K562 (cell line): ENCODE results near the gene CNRIP1. TPM values are rescaled to one million over a fixed set of nuclear protein-coding genes. Genes with fewer than 3 reads are reported as not detected.

Experiments used
- CREB1 ChIP-seq, 2 experiments: sonication (generic) in 1 of 2; formaldehyde crosslinking in 1 of 2; IDR thresholded peaks; 2 replicates each; pipeline versions ENCODE4 v1.6.1 to v1.8.0; 2012 to 2022; ENCODE audit warnings: inconsistent platforms in 1 of 2, mild to moderate bottlenecking in 1 of 2, missing genetic modification reagents in 1 of 2, moderate library complexity in 1 of 2
- DPF2 ChIP-seq: fragments of 450-650 bp; IDR thresholded peaks from 2 replicates; pipeline ENCODE4 v1.6.1; 2016
- FOXM1 ChIP-seq, 2 experiments: fragments of 450-650 bp in 1 of 2; sonication (generic) in 1 of 2; formaldehyde crosslinking in 1 of 2; IDR thresholded peaks; 2 replicates each; pipeline versions ENCODE4 v1.6.1 to v1.9.0; 2017 to 2022; ENCODE audit warnings: low read depth in 2 of 2, mild to moderate bottlenecking in 2 of 2, missing genetic modification reagents in 1 of 2, moderate library complexity in 1 of 2
- KLF10 ChIP-seq: fragments of 250-450 bp; sonication (Bioruptor Pico); IDR thresholded peaks from 2 replicates; pipeline ENCODE4 v1.6.1; 2021; ENCODE audit warnings: matching md5 sums
- SPI1 ChIP-seq: IDR thresholded peaks from 2 replicates; pipeline ENCODE4 v1.6.1; 2011; ENCODE audit warnings: low read depth, low read length, control low read depth, borderline replicate concordance
- TARDBP ChIP-seq: fragments of 450-650 bp; IDR thresholded peaks from 2 replicates; pipeline ENCODE4 v1.6.1; 2016
- TEAD2 ChIP-seq: fragments of 450-650 bp; IDR thresholded peaks from 2 replicates; pipeline ENCODE4 v1.6.1; 2016; ENCODE audit warnings: missing genetic modification characterization, control low read depth, missing compliant biosample characterization
- TEAD4 ChIP-seq, 2 experiments: sonication (generic) in 1 of 2; formaldehyde crosslinking in 1 of 2; IDR thresholded peaks; 2 replicates each; pipeline versions ENCODE4 v1.6.1 to v1.8.0; 2012 to 2022; ENCODE audit warnings: borderline replicate concordance in 1 of 2, inconsistent platforms in 1 of 2, low read length in 1 of 2, mild to moderate bottlenecking in 1 of 2, missing genetic modification reagents in 1 of 2
- XRCC4 ChIP-seq: IDR thresholded peaks from one replicate; pipeline ENCODE4 v1.6.1; 2011; ENCODE audit not compliant: insufficient read depth, insufficient read length; ENCODE audit errors: extremely low read depth
- ZBED1 ChIP-seq: IDR thresholded peaks from 2 replicates; pipeline ENCODE4 v1.6.1; 2014
- ZNF124 ChIP-seq: sonication (generic); formaldehyde crosslinking; IDR thresholded peaks from 2 replicates; pipeline ENCODE4 v1.8.1; 2022; ENCODE audit warnings: missing genetic modification reagents
- ZNF282 ChIP-seq: sonication (generic); formaldehyde crosslinking; IDR thresholded peaks from 2 replicates; pipeline ENCODE4 v1.8.1; 2023; ENCODE audit warnings: missing genetic modification reagents
- polyA plus RNA-seq, 8 experiments: library from polyadenylated mRNA; depleted of rRNA in 4 of 8; stranded (reverse) in 5 of 8; unstranded in 3 of 8; fragments of >200 nt; fragmentation: Nextera tagmentation in 2 of 8; fragmentation: Illumina TruSeq in 1 of 8; extraction: Ambion mirVana in 2 of 8; extraction: Trizol in 1 of 8; gene quantifications; 2 replicates each; pipeline versions ENCODE4 v1.2.1 to v1.2.3, GENCODE V29; 2011 to 2014; ENCODE audit warnings: inconsistent platforms in 1 of 8, missing spikeins in 1 of 8
- total RNA-seq, 7 experiments: library from RNA; depleted of rRNA in 6 of 7; stranded (reverse); fragments of >200 nt in 6 of 7; fragmentation: Illumina TruSeq in 2 of 7; extraction: Trizol in 2 of 7; gene quantifications; 2 replicates each; pipeline versions ENCODE4 v1.2.1 to v1.2.3, GENCODE V29; 2011 to 2021; ENCODE audit warnings: low replicate concordance in 1 of 7
- TF ChIP-seq, protein P1 (sequence below): fragments of 250-450 bp; sonication (Bioruptor Pico); IDR thresholded peaks from 2 replicates; pipeline ENCODE4 v1.8.0; 2021; ENCODE audit warnings: mild to moderate bottlenecking, moderate library complexity
- TF ChIP-seq, protein P2 (sequence below), 2 experiments: fragments of 450-650 bp; IDR thresholded peaks; 2 replicates each; pipeline ENCODE4 v1.6.1; 2018; ENCODE audit warnings: mild to moderate bottlenecking in 2 of 2, low read depth in 1 of 2; ENCODE audit not compliant: partially characterized antibody in 2 of 2
- TF ChIP-seq, protein P3 (sequence below): IDR thresholded peaks from 2 replicates; pipeline ENCODE4 v1.6.1; 2011; ENCODE audit warnings: borderline replicate concordance, low read depth, mild to moderate bottlenecking, moderate library complexity, low read length; ENCODE audit not compliant: insufficient read depth, poor library complexity, severe bottlenecking
- TF ChIP-seq, protein P4 (sequence below): fragments of 250-450 bp; sonication (Bioruptor Pico); IDR thresholded peaks from 2 replicates; pipeline ENCODE4 v1.8.0; 2022; ENCODE audit warnings: inconsistent platforms
- TF ChIP-seq, protein P5 (sequence below): fragments of 250-450 bp; sonication (Bioruptor Pico); IDR thresholded peaks from 2 replicates; pipeline ENCODE4 v1.8.0; 2022; ENCODE audit warnings: inconsistent platforms, mild to moderate bottlenecking, moderate library complexity, borderline replicate concordance

CNRIP1 gene
- total and polyA plus RNA-seq, 9 of the 15 experiments (the other 6 are each of a cell fraction or from before 2014, with no cell fraction given) = 0.59 to 2.1 (median 1.5) TPM

DNA sequence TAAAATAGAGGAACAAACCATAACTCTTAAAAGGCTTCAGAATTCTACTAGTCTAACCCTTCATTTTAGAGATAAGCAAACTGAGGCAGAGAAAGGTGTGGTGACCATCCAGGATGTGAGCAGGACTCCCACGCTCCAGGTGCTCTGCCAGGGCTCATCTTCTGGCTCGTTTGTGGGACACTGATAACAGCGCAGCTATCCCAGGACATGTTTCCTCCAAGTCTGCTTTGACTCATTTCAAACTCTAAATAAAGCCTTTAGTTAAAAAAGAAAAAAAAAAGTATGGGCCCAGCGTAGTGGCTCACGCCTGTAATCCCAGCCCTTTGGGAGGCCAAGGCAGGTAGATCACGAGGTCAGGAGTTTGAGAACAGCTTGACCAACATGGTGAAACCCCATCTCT, 28.4 kb downstream of the CNRIP1 start (continued):
- no peak for TF ChIP-seq ZNF282 (CRISPR knock-in tag)
- TF ChIP-seq, protein P1, sequence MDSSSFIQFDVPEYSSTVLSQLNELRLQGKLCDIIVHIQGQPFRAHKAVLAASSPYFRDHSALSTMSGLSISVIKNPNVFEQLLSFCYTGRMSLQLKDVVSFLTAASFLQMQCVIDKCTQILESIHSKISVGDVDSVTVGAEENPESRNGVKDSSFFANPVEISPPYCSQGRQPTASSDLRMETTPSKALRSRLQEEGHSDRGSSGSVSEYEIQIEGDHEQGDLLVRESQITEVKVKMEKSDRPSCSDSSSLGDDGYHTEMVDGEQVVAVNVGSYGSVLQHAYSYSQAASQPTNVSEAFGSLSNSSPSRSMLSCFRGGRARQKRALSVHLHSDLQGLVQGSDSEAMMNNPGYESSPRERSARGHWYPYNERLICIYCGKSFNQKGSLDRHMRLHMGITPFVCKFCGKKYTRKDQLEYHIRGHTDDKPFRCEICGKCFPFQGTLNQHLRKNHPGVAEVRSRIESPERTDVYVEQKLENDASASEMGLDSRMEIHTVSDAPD (CRISPR knock-in tag) = no peak
- TF ChIP-seq CREB1 (IDR thresholded peaks at IDR 0.05) = no peak
- no peak for TF ChIP-seq CREB1 (CRISPR knock-in tag; IDR thresholded peaks at IDR 0.05)
- TF ChIP-seq DPF2 = peak; percentile 45; the same call in 1 of the 2 replicates
- no peak for TF ChIP-seq TARDBP
- TF ChIP-seq TEAD2 = no peak
- TF ChIP-seq KLF10 (CRISPR knock-in tag) = no peak
- no peak for TF ChIP-seq SPI1
- TF ChIP-seq ZNF124 (CRISPR knock-in tag) = no peak
- TF ChIP-seq, protein P2, sequence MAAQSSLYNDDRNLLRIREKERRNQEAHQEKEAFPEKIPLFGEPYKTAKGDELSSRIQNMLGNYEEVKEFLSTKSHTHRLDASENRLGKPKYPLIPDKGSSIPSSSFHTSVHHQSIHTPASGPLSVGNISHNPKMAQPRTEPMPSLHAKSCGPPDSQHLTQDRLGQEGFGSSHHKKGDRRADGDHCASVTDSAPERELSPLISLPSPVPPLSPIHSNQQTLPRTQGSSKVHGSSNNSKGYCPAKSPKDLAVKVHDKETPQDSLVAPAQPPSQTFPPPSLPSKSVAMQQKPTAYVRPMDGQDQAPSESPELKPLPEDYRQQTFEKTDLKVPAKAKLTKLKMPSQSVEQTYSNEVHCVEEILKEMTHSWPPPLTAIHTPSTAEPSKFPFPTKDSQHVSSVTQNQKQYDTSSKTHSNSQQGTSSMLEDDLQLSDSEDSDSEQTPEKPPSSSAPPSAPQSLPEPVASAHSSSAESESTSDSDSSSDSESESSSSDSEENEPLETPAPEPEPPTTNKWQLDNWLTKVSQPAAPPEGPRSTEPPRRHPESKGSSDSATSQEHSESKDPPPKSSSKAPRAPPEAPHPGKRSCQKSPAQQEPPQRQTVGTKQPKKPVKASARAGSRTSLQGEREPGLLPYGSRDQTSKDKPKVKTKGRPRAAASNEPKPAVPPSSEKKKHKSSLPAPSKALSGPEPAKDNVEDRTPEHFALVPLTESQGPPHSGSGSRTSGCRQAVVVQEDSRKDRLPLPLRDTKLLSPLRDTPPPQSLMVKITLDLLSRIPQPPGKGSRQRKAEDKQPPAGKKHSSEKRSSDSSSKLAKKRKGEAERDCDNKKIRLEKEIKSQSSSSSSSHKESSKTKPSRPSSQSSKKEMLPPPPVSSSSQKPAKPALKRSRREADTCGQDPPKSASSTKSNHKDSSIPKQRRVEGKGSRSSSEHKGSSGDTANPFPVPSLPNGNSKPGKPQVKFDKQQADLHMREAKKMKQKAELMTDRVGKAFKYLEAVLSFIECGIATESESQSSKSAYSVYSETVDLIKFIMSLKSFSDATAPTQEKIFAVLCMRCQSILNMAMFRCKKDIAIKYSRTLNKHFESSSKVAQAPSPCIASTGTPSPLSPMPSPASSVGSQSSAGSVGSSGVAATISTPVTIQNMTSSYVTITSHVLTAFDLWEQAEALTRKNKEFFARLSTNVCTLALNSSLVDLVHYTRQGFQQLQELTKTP (IDR thresholded peaks at IDR 0.05; ENCODE audit: low read depth in 1 of 2, partially characterized antibody in 2 of 2) = no peak
- TF ChIP-seq, protein P3, sequence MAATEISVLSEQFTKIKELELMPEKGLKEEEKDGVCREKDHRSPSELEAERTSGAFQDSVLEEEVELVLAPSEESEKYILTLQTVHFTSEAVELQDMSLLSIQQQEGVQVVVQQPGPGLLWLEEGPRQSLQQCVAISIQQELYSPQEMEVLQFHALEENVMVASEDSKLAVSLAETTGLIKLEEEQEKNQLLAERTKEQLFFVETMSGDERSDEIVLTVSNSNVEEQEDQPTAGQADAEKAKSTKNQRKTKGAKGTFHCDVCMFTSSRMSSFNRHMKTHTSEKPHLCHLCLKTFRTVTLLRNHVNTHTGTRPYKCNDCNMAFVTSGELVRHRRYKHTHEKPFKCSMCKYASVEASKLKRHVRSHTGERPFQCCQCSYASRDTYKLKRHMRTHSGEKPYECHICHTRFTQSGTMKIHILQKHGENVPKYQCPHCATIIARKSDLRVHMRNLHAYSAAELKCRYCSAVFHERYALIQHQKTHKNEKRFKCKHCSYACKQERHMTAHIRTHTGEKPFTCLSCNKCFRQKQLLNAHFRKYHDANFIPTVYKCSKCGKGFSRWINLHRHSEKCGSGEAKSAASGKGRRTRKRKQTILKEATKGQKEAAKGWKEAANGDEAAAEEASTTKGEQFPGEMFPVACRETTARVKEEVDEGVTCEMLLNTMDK = no peak
- TF ChIP-seq FOXM1 (IDR thresholded peaks at IDR 0.05; ENCODE audit: low read depth) = no peak
- no peak for TF ChIP-seq FOXM1 (CRISPR knock-in tag; IDR thresholded peaks at IDR 0.05; ENCODE audit: low read depth)
- TF ChIP-seq, protein P4, sequence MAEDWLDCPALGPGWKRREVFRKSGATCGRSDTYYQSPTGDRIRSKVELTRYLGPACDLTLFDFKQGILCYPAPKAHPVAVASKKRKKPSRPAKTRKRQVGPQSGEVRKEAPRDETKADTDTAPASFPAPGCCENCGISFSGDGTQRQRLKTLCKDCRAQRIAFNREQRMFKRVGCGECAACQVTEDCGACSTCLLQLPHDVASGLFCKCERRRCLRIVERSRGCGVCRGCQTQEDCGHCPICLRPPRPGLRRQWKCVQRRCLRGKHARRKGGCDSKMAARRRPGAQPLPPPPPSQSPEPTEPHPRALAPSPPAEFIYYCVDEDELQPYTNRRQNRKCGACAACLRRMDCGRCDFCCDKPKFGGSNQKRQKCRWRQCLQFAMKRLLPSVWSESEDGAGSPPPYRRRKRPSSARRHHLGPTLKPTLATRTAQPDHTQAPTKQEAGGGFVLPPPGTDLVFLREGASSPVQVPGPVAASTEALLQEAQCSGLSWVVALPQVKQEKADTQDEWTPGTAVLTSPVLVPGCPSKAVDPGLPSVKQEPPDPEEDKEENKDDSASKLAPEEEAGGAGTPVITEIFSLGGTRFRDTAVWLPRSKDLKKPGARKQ (CRISPR knock-in tag) = no peak
- TF ChIP-seq ZBED1 = no peak
- TF ChIP-seq, protein P5, sequence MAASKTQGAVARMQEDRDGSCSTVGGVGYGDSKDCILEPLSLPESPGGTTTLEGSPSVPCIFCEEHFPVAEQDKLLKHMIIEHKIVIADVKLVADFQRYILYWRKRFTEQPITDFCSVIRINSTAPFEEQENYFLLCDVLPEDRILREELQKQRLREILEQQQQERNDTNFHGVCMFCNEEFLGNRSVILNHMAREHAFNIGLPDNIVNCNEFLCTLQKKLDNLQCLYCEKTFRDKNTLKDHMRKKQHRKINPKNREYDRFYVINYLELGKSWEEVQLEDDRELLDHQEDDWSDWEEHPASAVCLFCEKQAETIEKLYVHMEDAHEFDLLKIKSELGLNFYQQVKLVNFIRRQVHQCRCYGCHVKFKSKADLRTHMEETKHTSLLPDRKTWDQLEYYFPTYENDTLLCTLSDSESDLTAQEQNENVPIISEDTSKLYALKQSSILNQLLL (CRISPR knock-in tag) = no peak
- no peak for TF ChIP-seq XRCC4
- TF ChIP-seq TEAD4 (IDR thresholded peaks at IDR 0.05; ENCODE audit: low read length) = peak; percentile 54
- no peak for TF ChIP-seq TEAD4 (CRISPR knock-in tag; IDR thresholded peaks at IDR 0.05; ENCODE audit: borderline replicate concordance)
